Measurements from ENCODE around the gene CAPZB. TPM values are rescaled to one million over a fixed set of nuclear protein-coding genes. Genes with fewer than 3 reads are reported as not detected.

The CAPZB gene
- total and polyA plus RNA-seq, 2 of the 4 experiments (the other 2 are of a cell fraction) = 216 to 304 TPM

DNA sequence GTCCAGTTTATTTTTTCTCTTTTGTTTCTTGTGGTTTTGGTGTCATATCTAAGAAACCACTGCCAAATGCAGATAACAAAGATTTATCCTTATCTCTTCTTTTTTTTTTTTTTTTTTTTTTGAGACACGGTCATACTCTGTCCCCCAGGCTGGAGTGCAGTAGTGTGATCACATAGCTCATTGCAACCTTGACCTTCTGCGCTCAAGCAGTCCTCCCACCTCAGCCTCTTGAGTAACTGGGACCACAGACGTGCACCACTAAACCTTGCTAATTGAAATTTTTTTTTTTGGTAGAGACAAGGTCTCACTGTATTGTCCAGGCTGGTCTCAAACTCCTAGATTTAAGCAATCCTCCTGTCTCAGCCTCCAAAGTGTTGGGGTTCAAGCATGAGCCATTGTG, 164.3 kb downstream of the CAPZB start:
- no peak overlapping the region for H3K4me2 ChIP-seq (ENCODE audit: low read depth, low read length)
- no peaks in the 10 kb centered on the region for H3K9me3 ChIP-seq (ENCODE audit: control insufficient read depth, insufficient read depth, low read length)
- H3K27ac ChIP-seq (ENCODE audit: insufficient read depth, low read length) = no peak overlapping the region
- H2BK5ac ChIP-seq (ENCODE audit: low read depth, low read length, poor library complexity, severe bottlenecking) = no peak overlapping the region
- H4K20me1 ChIP-seq (ENCODE audit: insufficient read depth, low read length) = peaks cover 3% of the 10 kb centered on the region
- H4K5ac ChIP-seq (ENCODE audit: low read depth, low read length) = no peak overlapping the region
- no peak overlapping the region for H2AK9ac ChIP-seq (replicated peaks; ENCODE audit: low read depth, low read length, poor library complexity)
- H3K18ac ChIP-seq (ENCODE audit: low read depth, low read length) = no peak overlapping the region
- H2BK15ac ChIP-seq (ENCODE audit: low read depth, low read length) = no peak overlapping the region
- H4K8ac ChIP-seq (ENCODE audit: low read depth in 2 of 2, low read length in 2 of 2) = no peak overlapping the region
- WGBS, 2 experiments (ENCODE audit: extremely low coverage in 2 of 2, insufficient read length in 1 of 2) = 100% methylated on average over 1 of the region's 3 CpGs; no CpG with 5 or more reads in 1 of the 2 experiments
- intact Hi-C loops (cut with micrococcal nuclease) = no loop called here
- no peak overlapping the region for H4K91ac ChIP-seq (ENCODE audit: insufficient read depth, low read depth, low read length)
- no peak overlapping the region for H3K4ac ChIP-seq (ENCODE audit: low read depth, low read length)
- ATAC-seq (ENCODE audit: low read depth) = no peak
- no peak overlapping the region for H3K23ac ChIP-seq (ENCODE audit: low read depth, low read length)
- H2AFZ ChIP-seq (replicated peaks; ENCODE audit: low read length, poor library complexity) = no peak overlapping the region
- peaks cover 29 to 51% of the 10 kb centered on the region in 2 experiments for H3K79me1 ChIP-seq (ENCODE audit: low read depth in 1 of 2, low read length in 2 of 2)
- ChIA-PET POLR2A (ENCODE audit: unreplicated experiment) (no interaction called here), CTCF (no interaction called here)
- dilution Hi-C loops (cut with HindIII; ENCODE audit: low sequenced_read_pairs, unreplicated experiment) = no loop called here
- H3K9ac ChIP-seq (ENCODE audit: low read depth, low read length) = no peak overlapping the region
- H3K56ac ChIP-seq (ENCODE audit: extremely low read depth, insufficient read depth, low read length) = no peak overlapping the region
- H3K36me3 ChIP-seq (ENCODE audit: control insufficient read depth, insufficient read depth, low read length) = peaks cover 45% of the 10 kb centered on the region
- no peak overlapping the region for H3K4me3 ChIP-seq (ENCODE audit: insufficient read depth, low read depth, low read length)
- H3K4me1 ChIP-seq (ENCODE audit: control insufficient read depth, insufficient read depth, low read length) = peaks cover 1% of the 10 kb centered on the region; the same call in 1 of the 2 replicates
- H2AK5ac ChIP-seq (ENCODE audit: low read depth, low read length) = no peak overlapping the region
- H3K27me3 ChIP-seq (ENCODE audit: control insufficient read depth, insufficient read depth, low read length) = no peaks in the 10 kb centered on the region
- no peak overlapping the region for H3K14ac ChIP-seq (replicated peaks; ENCODE audit: low read depth, low read length)
- no peak overlapping the region for H2BK20ac ChIP-seq (ENCODE audit: low read depth, low read length)
- TF ChIP-seq RFX5 (IDR thresholded peaks at IDR 0.05; ENCODE audit: low read depth, low read length) (no peak), MXI1 (IDR thresholded peaks at IDR 0.05; ENCODE audit: borderline replicate concordance, low read depth, low read length) (no peak), NFE2L2 (IDR thresholded peaks at IDR 0.05; ENCODE audit: low read depth, low read length) (no peak), RCOR1 (IDR thresholded peaks at IDR 0.05; ENCODE audit: insufficient replicate concordance, low read length) (no peak), MAFK (IDR thresholded peaks at IDR 0.05; ENCODE audit: low read depth, low read length) (no peak), RAD21 (IDR thresholded peaks at IDR 0.05; ENCODE audit: low read length) (no peak), SMC3 (IDR thresholded peaks at IDR 0.05; ENCODE audit: low read depth, low read length) (no peak), FOS (IDR thresholded peaks at IDR 0.05; ENCODE audit: low read depth, low read length) (no peak), CHD1 (IDR thresholded peaks at IDR 0.05; ENCODE audit: low read depth, low read length) (no peak), BHLHE40 (IDR thresholded peaks at IDR 0.05; ENCODE audit: low read depth, low read length) (no peak), POLR2A (IDR thresholded peaks at IDR 0.05; ENCODE audit: low read depth, low read length) (no peak), MAZ (IDR thresholded peaks at IDR 0.05; ENCODE audit: borderline replicate concordance, low read depth, low read length) (no peak)
- TF ChIP-seq, protein P1, sequence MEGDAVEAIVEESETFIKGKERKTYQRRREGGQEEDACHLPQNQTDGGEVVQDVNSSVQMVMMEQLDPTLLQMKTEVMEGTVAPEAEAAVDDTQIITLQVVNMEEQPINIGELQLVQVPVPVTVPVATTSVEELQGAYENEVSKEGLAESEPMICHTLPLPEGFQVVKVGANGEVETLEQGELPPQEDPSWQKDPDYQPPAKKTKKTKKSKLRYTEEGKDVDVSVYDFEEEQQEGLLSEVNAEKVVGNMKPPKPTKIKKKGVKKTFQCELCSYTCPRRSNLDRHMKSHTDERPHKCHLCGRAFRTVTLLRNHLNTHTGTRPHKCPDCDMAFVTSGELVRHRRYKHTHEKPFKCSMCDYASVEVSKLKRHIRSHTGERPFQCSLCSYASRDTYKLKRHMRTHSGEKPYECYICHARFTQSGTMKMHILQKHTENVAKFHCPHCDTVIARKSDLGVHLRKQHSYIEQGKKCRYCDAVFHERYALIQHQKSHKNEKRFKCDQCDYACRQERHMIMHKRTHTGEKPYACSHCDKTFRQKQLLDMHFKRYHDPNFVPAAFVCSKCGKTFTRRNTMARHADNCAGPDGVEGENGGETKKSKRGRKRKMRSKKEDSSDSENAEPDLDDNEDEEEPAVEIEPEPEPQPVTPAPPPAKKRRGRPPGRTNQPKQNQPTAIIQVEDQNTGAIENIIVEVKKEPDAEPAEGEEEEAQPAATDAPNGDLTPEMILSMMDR (conservative IDR thresholded peaks at IDR 0.05; ENCODE audit: low read depth, low read length) = no peak
- TF ChIP-seq, protein P2, sequence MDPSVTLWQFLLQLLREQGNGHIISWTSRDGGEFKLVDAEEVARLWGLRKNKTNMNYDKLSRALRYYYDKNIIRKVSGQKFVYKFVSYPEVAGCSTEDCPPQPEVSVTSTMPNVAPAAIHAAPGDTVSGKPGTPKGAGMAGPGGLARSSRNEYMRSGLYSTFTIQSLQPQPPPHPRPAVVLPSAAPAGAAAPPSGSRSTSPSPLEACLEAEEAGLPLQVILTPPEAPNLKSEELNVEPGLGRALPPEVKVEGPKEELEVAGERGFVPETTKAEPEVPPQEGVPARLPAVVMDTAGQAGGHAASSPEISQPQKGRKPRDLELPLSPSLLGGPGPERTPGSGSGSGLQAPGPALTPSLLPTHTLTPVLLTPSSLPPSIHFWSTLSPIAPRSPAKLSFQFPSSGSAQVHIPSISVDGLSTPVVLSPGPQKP (IDR thresholded peaks at IDR 0.05; ENCODE audit: borderline replicate concordance, low read depth, low read length) = no peak
- BruUV-seq (replicated peaks) = no TSS peak
- DNase-seq = no peak
- H3K9me1 ChIP-seq (ENCODE audit: insufficient read depth, low read length) = peaks cover 15% of the 10 kb centered on the region
- no peak overlapping the region for H2BK120ac ChIP-seq (ENCODE audit: low read depth, low read length)
- in situ Hi-C loops (cut with MboI; ENCODE audit: low sequenced_read_pairs) = no loop called here
